ENCODE results near the gene GHITM. TPM values are rescaled to one million over a fixed set of nuclear protein-coding genes. Genes with fewer than 3 reads are reported as not detected.

The GHITM gene
- polyA plus RNA-seq, 1 of the 3 experiments (the other 2 are of a cell fraction) = 113 TPM

- no peaks in the 10 kb centered on the region for H4K20me1 ChIP-seq (ENCODE audit: insufficient read depth)
- H3K9ac ChIP-seq = no peak within 1 kb of the TSS
- peaks cover 0 to 11% of the 10 kb centered on the region in 2 experiments; a peak in 1 of 4 replicates for H3K4me1 ChIP-seq (ENCODE audit: control insufficient read depth in 1 of 2, insufficient read depth in 2 of 2, low read depth in 1 of 2, low read length in 1 of 2)
- WGBS (ENCODE audit: low lambda C conversion rate) = 3% methylated on average over 32 of the region's 61 CpGs
- POLR2A ChIA-PET = no interaction called here
- H3K27ac ChIP-seq (ENCODE audit: low read depth in 2 of 2, low read length in 1 of 2) = no peak within 1 kb of the TSS
- peak; percentile 86 for DNase-seq
- H3K4me3 ChIP-seq (ENCODE audit: low read depth in 2 of 2, low read length in 1 of 2) = peak within 1 kb of the TSS; percentile 42 to 47
- TF ChIP-seq MXI1 (IDR thresholded peaks at IDR 0.05; ENCODE audit: low read depth, low read length) = peak; percentile 23; the same call in 1 of the 2 replicates
- no peak for TF ChIP-seq ZBTB33 (IDR thresholded peaks at IDR 0.05; ENCODE audit: borderline replicate concordance, low read depth)
- TF ChIP-seq IRF3 (IDR thresholded peaks at IDR 0.05; ENCODE audit: low read depth, low read length) = no peak
- H3K9me3 ChIP-seq = no peaks in the 10 kb centered on the region
- no peaks in the 10 kb centered on the region for H3K27me3 ChIP-seq (ENCODE audit: insufficient read depth)
- CTCF ChIA-PET = interaction anchor here (0.7 to 5.7 kb wide), 5 partner anchors 11 to 47 kb away, joined by 3 to 34 read pairs (median 4); no protein-coding TSS in a partner anchor
- H3K4me2 ChIP-seq = peak within 1 kb of the TSS; percentile 88
- no peaks in the 10 kb centered on the region for H3F3A ChIP-seq (replicated peaks; ENCODE audit: insufficient read depth)
- H3K79me2 ChIP-seq (ENCODE audit: insufficient read depth) = no peaks in the 10 kb centered on the region
- no peaks in the 10 kb centered on the region for H3K36me3 ChIP-seq (replicated peaks in 1 of 2; ENCODE audit: control insufficient read depth in 1 of 2, insufficient read depth in 2 of 2, low read length in 1 of 2)
- H3K9me2 ChIP-seq = no peaks in the 10 kb centered on the region
- H2AFZ ChIP-seq (ENCODE audit: low read depth) = no peak within 1 kb of the TSS
Observed at GRCh38 chr10:84194424-84195043, 55.2 kb downstream of the GHITM start, which contains the start of gene CDHR1. TSS of gene CDHR1 (plus strand) at chr10:84194537. CDS start at chr10:84194761, 224 bp downstream.

- Histone ChIP-seq H3K36me3 (replicated peaks in 1 of 2; ENCODE audit: control insufficient read depth in 1 of 2, insufficient read depth in 2 of 2, low read length in 1 of 2) (no peaks in the 10 kb centered on the region), H3K27me3 (ENCODE audit: insufficient read depth) (no peaks in the 10 kb centered on the region), H3K9me2 (no peaks in the 10 kb centered on the region), H3K4me1 (ENCODE audit: control insufficient read depth in 1 of 2, insufficient read depth in 2 of 2, low read depth in 1 of 2, low read length in 1 of 2) (peaks cover 0 to 11% of the 10 kb centered on the region in 2 experiments; a peak in 1 of 4 replicates), H3K9ac (no peak overlapping the region), H2AFZ (ENCODE audit: low read depth) (no peak overlapping the region), H3F3A (replicated peaks; ENCODE audit: insufficient read depth) (no peaks in the 10 kb centered on the region), H3K79me2 (ENCODE audit: insufficient read depth) (no peaks in the 10 kb centered on the region), H3K4me2 (no peak overlapping the region), H3K27ac (ENCODE audit: low read depth in 2 of 2, low read length in 1 of 2) (no peak overlapping the region), H3K4me3 (ENCODE audit: low read depth in 2 of 2, low read length in 1 of 2) (peak overlapping the region in 1 of 2 experiments; percentile 42; a peak in 1 of 4 replicates), H4K20me1 (ENCODE audit: insufficient read depth) (no peaks in the 10 kb centered on the region), H3K9me3 (no peaks in the 10 kb centered on the region)
- POLR2A ChIA-PET = no interaction called here
- CTCF ChIA-PET = interaction anchor here (0.7 to 5.7 kb wide), 5 partner anchors 10 to 47 kb away, joined by 3 to 34 read pairs (median 4); no protein-coding TSS in a partner anchor
- 83% methylated on average over 16 of the region's 43 CpGs for WGBS (ENCODE audit: low lambda C conversion rate)
- DNase-seq = peak; percentile 47
- TF ChIP-seq SIN3A (IDR thresholded peaks at IDR 0.05; ENCODE audit: borderline replicate concordance, low read depth, low read length) (no peak), GATA2 (CRISPR knock-in tag; IDR thresholded peaks at IDR 0.05) (no peak), SMC3 (IDR thresholded peaks at IDR 0.05; ENCODE audit: low read depth, low read length) (no peak), NRF1 (IDR thresholded peaks at IDR 0.05; ENCODE audit: low read depth, low read length) (no peak), MEF2A (IDR thresholded peaks at IDR 0.05; ENCODE audit: borderline replicate concordance, low read depth) (no peak), IRF3 (IDR thresholded peaks at IDR 0.05; ENCODE audit: low read depth, low read length) (no peak), ZBTB33 (IDR thresholded peaks at IDR 0.05; ENCODE audit: borderline replicate concordance, low read depth) (no peak), JUND (IDR thresholded peaks at IDR 0.05) (no peak)
Observed at GRCh38 chr10:84195044-84195830, 55.9 kb downstream of the GHITM start.
